GM23248 (cell line): Measurements from ENCODE around the gene SMARCAL1. TPM values are rescaled to one million over a fixed set of nuclear protein-coding genes. Genes with fewer than 3 reads are reported as not detected.

ENCODE experiments used
- DNase-seq: peaks from one replicate; pipeline ENCODE4 v3.0.0-alpha.2; 2015
- H2AFZ ChIP-seq: fragments of 200-600 bp; sonication (generic); 2 replicates; pipeline ENCODE4 v1.6.1; 2016; ENCODE audit warnings: antibody characterized with exemption
- H3F3A ChIP-seq: fragments of 200-600 bp; sonication (generic); 2 replicates; pipeline ENCODE4 v1.6.1; 2016; ENCODE audit warnings: mild to moderate bottlenecking, antibody characterized with exemption, mixed run types; ENCODE audit not compliant: insufficient read depth
- H3K27ac ChIP-seq: fragments of 200-600 bp; sonication (generic); 2 replicates; pipeline ENCODE4 v1.5.1; 2016; ENCODE audit warnings: mild to moderate bottlenecking
- H3K27me3 ChIP-seq: fragments of 200-600 bp; sonication (generic); replicated peaks from 2 replicates; pipeline ENCODE4 v1.6.1; 2016; ENCODE audit warnings: mild to moderate bottlenecking; ENCODE audit not compliant: insufficient read depth
- H3K36me3 ChIP-seq: fragments of 200-600 bp; sonication (generic); 2 replicates; pipeline ENCODE4 v1.6.1; 2016; ENCODE audit warnings: low read depth, mild to moderate bottlenecking
- H3K4me1 ChIP-seq: fragments of 200-600 bp; sonication (generic); 2 replicates; pipeline ENCODE4 v1.6.1; 2016; ENCODE audit warnings: mild to moderate bottlenecking; ENCODE audit not compliant: insufficient read depth
- H3K4me2 ChIP-seq: fragments of 200-600 bp; sonication (generic); one replicate; pipeline ENCODE4 v1.6.1; 2016; ENCODE audit warnings: mild to moderate bottlenecking; ENCODE audit not compliant: unreplicated experiment
- H3K4me3 ChIP-seq: fragments of 200-600 bp; sonication (generic); 2 replicates; pipeline ENCODE4 v1.5.1; 2016; ENCODE audit warnings: mild to moderate bottlenecking
- H3K79me2 ChIP-seq: fragments of 200-600 bp; sonication (generic); 2 replicates; pipeline ENCODE4 v1.6.1; 2016; ENCODE audit warnings: mild to moderate bottlenecking; ENCODE audit not compliant: insufficient read depth
- H3K9ac ChIP-seq: fragments of 200-600 bp; sonication (generic); 2 replicates; pipeline ENCODE4 v1.6.1; 2016; ENCODE audit warnings: mild to moderate bottlenecking
- H3K9me2 ChIP-seq: fragments of 200-600 bp; sonication (generic); 2 replicates; pipeline ENCODE4 v1.6.1; 2016; ENCODE audit warnings: mixed run types, mild to moderate bottlenecking, moderate library complexity; ENCODE audit not compliant: insufficient read depth
- H3K9me3 ChIP-seq: fragments of 200-600 bp; sonication (generic); one replicate; pipeline ENCODE4 v1.6.1; 2017; ENCODE audit warnings: low read depth
- H4K20me1 ChIP-seq: fragments of 200-600 bp; sonication (generic); 2 replicates; pipeline ENCODE4 v1.6.0; 2016; ENCODE audit not compliant: insufficient read depth
- EZH2 ChIP-seq: fragments of 200-600 bp; sonication (generic); IDR thresholded peaks from 2 replicates; pipeline ENCODE4 v1.6.1; 2018; ENCODE audit warnings: antibody characterized with exemption, mild to moderate bottlenecking; ENCODE audit not compliant: insufficient read depth, poor library complexity, severe bottlenecking
- EZH2phosphoT487 ChIP-seq: fragments of 200-600 bp; sonication (generic); IDR thresholded peaks from 2 replicates; pipeline ENCODE4 v1.6.1; 2018; ENCODE audit warnings: antibody characterized with exemption, moderate library complexity, mild to moderate bottlenecking, low read depth; ENCODE audit not compliant: insufficient read depth
- WGBS, 2 experiments: methylation state at CpG; one replicate each; pipeline ENCODE4 v1.1.6; 2015 to 2017; ENCODE audit warnings: low lambda C conversion rate in 2 of 2, low coverage in 1 of 2; ENCODE audit errors: missing lambda C conversion rate in 2 of 2; 5-methylcytosine and 5-hydroxymethylcytosine counted together
- in situ Hi-C: fragments of 300-500 bp; cut with MboI; formaldehyde crosslinking; loops from 2 replicates; pipeline ENCODE4 v1.15.0; 2020
- polyA plus RNA-seq: library from polyadenylated mRNA; unstranded; fragments of >200 nt; fragmentation: Nextera tagmentation; extraction: Ambion mirVana; gene quantifications from 2 replicates; pipeline ENCODE4 v1.2.1, GENCODE V29; 2016
- total RNA-seq: library from RNA; depleted of rRNA; stranded (reverse); fragments of >200 nt; shearing (Covaris generic); gene quantifications from 2 replicates; pipeline ENCODE4 v1.2.3, GENCODE V29; 2014

The SMARCAL1 gene
- total and polyA plus RNA-seq, 2 experiments from 2014 or later: 10.9 to 30.5 TPM

DNA sequence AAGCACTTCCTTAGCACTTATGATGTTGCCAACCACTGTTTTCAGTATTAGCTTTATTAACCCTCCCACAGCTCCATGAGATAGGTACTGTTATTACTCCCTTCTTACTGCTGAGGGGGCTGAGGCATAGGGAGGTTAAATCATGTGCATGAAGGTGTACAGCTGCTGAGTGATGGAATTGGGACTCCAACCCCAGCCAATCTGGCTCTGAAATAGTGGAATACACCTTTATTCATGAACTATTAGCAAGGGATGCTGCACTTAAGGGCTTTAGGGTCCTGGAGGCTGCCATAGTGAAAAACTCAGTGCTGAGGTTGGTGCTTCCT, 19.2 kb downstream of the SMARCAL1 start:
- Histone ChIP-seq H3K4me1 (peaks cover 12% of the 10 kb centered on the region), H2AFZ (no peak overlapping the region), H3K9ac (no peak overlapping the region), H3K9me3 (no peaks in the 10 kb centered on the region), H3K9me2 (no peaks in the 10 kb centered on the region), H3K27ac (no peak overlapping the region), H4K20me1 (no peaks in the 10 kb centered on the region; the same call in 1 of the 2 replicates), H3K27me3 (no peaks in the 10 kb centered on the region), H3K4me3 (no peak overlapping the region), H3K4me2 (no peak overlapping the region), H3K36me3 (peaks cover 39% of the 10 kb centered on the region; the same call in 1 of the 2 replicates), H3F3A (peaks cover 10% of the 10 kb centered on the region), H3K79me2 (no peaks in the 10 kb centered on the region)
- in situ Hi-C loops: no loop called here
- no peak for TF ChIP-seq EZH2
- no peak for TF ChIP-seq EZH2phosphoT487
- no peak for DNase-seq

- Histone ChIP-seq H3F3A (no peaks in the 10 kb centered on the region), H2AFZ (no peak overlapping the region), H3K27me3 (no peaks in the 10 kb centered on the region), H3K9me2 (no peaks in the 10 kb centered on the region), H3K27ac (no peak overlapping the region), H3K36me3 (peaks cover 38% of the 10 kb centered on the region; the same call in 1 of the 2 replicates), H3K9me3 (no peaks in the 10 kb centered on the region), H3K4me2 (no peak overlapping the region), H4K20me1 (no peaks in the 10 kb centered on the region), H3K4me1 (no peaks in the 10 kb centered on the region), H3K4me3 (no peak overlapping the region), H3K79me2 (no peaks in the 10 kb centered on the region), H3K9ac (no peak overlapping the region)
- in situ Hi-C loops: no loop called here
- WGBS, 2 experiments: 84 to 89% methylated on average over 2 of the region's 2 CpGs
- TF ChIP-seq EZH2phosphoT487 (no peak), EZH2 (no peak)
- peak; percentile 13 for DNase-seq
Measured at GRCh38 chr2:216436383-216436782, 24.1 kb downstream of the SMARCAL1 start.

DNA sequence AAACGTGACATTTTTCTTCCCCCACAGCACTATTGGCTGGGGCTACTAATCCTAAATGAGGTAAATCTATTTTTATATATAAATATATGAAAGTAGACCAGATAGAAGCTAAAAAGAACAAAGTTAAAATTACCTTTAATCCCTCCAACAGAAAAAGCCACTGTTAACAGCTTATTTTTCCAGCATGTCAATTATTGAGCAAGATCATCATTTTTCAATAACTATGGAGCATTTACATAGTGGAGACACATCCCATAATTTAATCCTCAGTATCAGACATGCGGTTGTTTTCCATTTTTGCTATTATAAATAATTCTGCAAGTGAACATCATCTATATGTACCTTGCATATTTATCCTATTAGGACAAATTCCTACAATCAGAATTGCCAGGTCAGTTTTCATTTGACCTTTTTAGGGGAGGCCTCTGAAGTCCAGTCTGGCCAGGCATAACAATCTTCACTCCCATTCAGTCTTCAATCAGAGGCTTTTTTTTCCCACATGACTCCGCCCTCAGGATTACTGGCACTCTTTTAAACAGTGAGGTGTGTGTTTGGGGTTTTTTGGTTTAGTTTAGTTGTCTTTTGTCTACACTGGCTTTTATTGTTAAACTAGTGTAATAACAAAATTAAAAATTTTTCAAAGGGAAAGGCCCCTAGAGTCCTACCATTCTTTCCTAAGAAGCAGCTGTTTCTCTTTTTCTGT, 29.2 kb downstream of the SMARCAL1 start:
- no peaks in the 10 kb centered on the region for H3K9me3 ChIP-seq
- no peaks in the 10 kb centered on the region for H3K27me3 ChIP-seq
- H3K4me3 ChIP-seq: no peak overlapping the region
- in situ Hi-C loops: no loop called here
- no peaks in the 10 kb centered on the region for H4K20me1 ChIP-seq
- H3K9me2 ChIP-seq: no peaks in the 10 kb centered on the region
- H3K79me2 ChIP-seq: no peaks in the 10 kb centered on the region
- no peak overlapping the region for H3K27ac ChIP-seq
- H3K9ac ChIP-seq: no peak overlapping the region
- H2AFZ ChIP-seq: no peak overlapping the region
- TF ChIP-seq EZH2 (no peak), EZH2phosphoT487 (no peak)
- peaks cover 42% of the 10 kb centered on the region for H3K36me3 ChIP-seq
- no peaks in the 10 kb centered on the region for H3K4me1 ChIP-seq
- 97 to 98% methylated on average over 3 of the region's 3 CpGs for WGBS, 2 experiments
- H3K4me2 ChIP-seq: no peak overlapping the region
- no peaks in the 10 kb centered on the region for H3F3A ChIP-seq
- no peak for DNase-seq

GRCh38 chr2:216445501-216445900, 33.2 kb downstream of the SMARCAL1 start:
- in situ Hi-C loops: no loop called here
- Histone ChIP-seq H3K4me1 (no peaks in the 10 kb centered on the region), H3K27me3 (no peaks in the 10 kb centered on the region), H4K20me1 (no peaks in the 10 kb centered on the region), H3F3A (no peaks in the 10 kb centered on the region), H3K4me2 (no peak overlapping the region), H3K4me3 (no peak overlapping the region), H2AFZ (no peak overlapping the region), H3K27ac (no peak overlapping the region), H3K9me3 (no peaks in the 10 kb centered on the region), H3K9me2 (no peaks in the 10 kb centered on the region), H3K9ac (no peak overlapping the region), H3K36me3 (peaks cover 52% of the 10 kb centered on the region), H3K79me2 (no peaks in the 10 kb centered on the region)
- DNase-seq: no peak
- 89% methylated on average over 5 of the region's 5 CpGs for WGBS, 2 experiments
- no peak for TF ChIP-seq EZH2phosphoT487

DNA sequence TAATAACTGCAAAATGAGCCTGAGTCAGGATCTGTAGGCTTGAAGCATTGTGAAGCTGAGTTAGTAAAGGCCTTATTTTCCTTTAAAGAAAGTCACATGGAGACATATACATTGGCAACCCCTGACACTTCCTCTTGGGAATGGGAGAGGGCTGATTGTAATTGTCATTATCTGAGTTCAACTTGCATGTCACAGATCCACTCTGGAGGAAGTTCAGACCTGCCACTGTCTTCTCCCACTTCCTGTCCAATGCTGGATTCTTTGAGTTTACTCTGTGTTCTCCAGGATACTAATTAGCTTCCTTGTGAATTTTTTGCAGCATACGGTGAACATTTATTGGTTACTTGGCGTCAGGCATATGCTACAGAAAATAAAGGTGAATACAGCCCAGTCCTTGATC, 34.1 kb downstream of the SMARCAL1 start:
- H3K4me1 ChIP-seq: no peaks in the 10 kb centered on the region
- no peak overlapping the region for H3K27ac ChIP-seq
- H3K36me3 ChIP-seq: peaks cover 55% of the 10 kb centered on the region
- TF ChIP-seq EZH2phosphoT487 (no peak), EZH2 (no peak)
- H3K9me3 ChIP-seq: no peaks in the 10 kb centered on the region
- H3K9me2 ChIP-seq: no peaks in the 10 kb centered on the region
- no peaks in the 10 kb centered on the region for H4K20me1 ChIP-seq
- in situ Hi-C loops: no loop called here
- H3K4me2 ChIP-seq: no peak overlapping the region
- H2AFZ ChIP-seq: no peak overlapping the region
- 96 to 99% methylated on average over 2 of the region's 2 CpGs for WGBS, 2 experiments
- no peaks in the 10 kb centered on the region for H3K79me2 ChIP-seq
- H3K9ac ChIP-seq: no peak overlapping the region
- no peaks in the 10 kb centered on the region for H3K27me3 ChIP-seq
- H3K4me3 ChIP-seq: no peak overlapping the region
- H3F3A ChIP-seq: no peaks in the 10 kb centered on the region
- no peak for DNase-seq
